Effector memory CD4-positive, alpha-beta T cell (primary cell): ENCODE measurements around the gene SEPTIN2.
A peak's percentile ranks its signal among the peaks of the same experiment; 100 is the strongest.
"Not testable (repeated sequence)": the region's sequence is repeated elsewhere in the genome, so short reads cannot be mapped to it uniquely, and the experiment has no call there.

Experiments
- DNase-seq, 3 donors: peaks; one replicate each; pipeline ENCODE4 v3.0.0-alpha.2; 2020
- H3K27ac ChIP-seq: 2 replicates; pipeline ENCODE4 v1.7.0; 2013; ENCODE audit warnings: mild to moderate bottlenecking, low read length, moderate library complexity; ENCODE audit not compliant: insufficient read depth, poor library complexity, severe bottlenecking
- H3K27me3 ChIP-seq: replicated peaks from 2 replicates; pipeline ENCODE4 v1.7.0; 2013; ENCODE audit warnings: mild to moderate bottlenecking, low read length; ENCODE audit not compliant: insufficient read depth, control insufficient read depth, poor library complexity, severe bottlenecking
- H3K36me3 ChIP-seq: 2 replicates; pipeline ENCODE4 v1.7.0; 2013; ENCODE audit warnings: mild to moderate bottlenecking, low read length, moderate library complexity; ENCODE audit not compliant: control insufficient read depth, insufficient read depth
- H3K4me1 ChIP-seq: 2 replicates; pipeline ENCODE4 v1.7.0; 2013; ENCODE audit warnings: low read length, mild to moderate bottlenecking; ENCODE audit not compliant: control insufficient read depth, insufficient read depth, poor library complexity, severe bottlenecking
- H3K4me3 ChIP-seq: 2 replicates; pipeline ENCODE4 v1.7.0; 2013; ENCODE audit warnings: low read length, low read depth, mild to moderate bottlenecking; ENCODE audit not compliant: insufficient read depth, poor library complexity, severe bottlenecking
- H3K9me3 ChIP-seq: 2 replicates; pipeline ENCODE4 v1.7.0; 2013; ENCODE audit warnings: mild to moderate bottlenecking, low read length, moderate library complexity; ENCODE audit not compliant: control insufficient read depth

The SEPTIN2 gene

DNA sequence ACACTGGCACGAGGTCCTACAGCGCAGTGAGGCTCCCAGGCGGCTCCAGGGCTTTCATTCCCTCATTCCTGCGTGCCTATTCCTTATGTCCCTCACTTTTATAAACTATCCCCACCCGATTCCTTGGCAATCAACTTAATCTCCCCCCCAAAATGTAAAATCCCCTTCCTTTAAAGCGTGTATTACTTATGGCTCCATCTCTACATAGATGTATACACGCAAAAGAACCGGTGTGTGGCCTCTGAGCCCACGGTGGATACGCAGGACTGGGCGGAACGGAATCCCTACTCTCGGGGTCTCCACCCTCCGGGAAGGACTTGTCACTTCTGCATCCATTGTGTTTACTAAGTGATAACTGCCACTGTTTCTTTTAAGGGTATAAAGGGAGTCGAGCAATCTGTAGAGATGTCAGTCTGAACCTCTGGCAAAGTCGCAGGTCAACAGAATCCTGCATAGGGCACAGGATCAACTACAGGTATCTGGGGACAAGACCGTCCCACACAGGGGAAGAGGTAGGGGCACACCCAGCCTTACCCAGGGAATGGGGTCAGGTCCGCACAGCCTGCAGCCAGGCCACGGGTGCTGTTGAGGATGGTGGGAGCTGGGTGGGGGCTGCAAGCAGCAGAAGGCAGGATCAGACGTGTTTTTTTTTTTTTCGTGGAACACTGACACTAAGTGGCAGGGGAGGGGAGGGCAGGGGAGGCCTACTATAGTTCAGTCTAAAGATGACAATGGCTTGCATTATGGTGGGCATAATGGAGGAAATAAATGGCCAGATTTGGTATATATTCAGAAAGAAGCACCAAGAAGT is 42.3 kb upstream of the SEPTIN2 start:
- Histone ChIP-seq H3K36me3 (peaks cover 4% of the 10 kb centered on the region), H3K4me1 (peaks cover 15% of the 10 kb centered on the region), H3K9me3 (no peaks in the 10 kb centered on the region), H3K27ac (no peak overlapping the region), H3K4me3 (peak overlapping the region; percentile 59), H3K27me3 (no peaks in the 10 kb centered on the region)
- DNase-seq = no peak

DNA sequence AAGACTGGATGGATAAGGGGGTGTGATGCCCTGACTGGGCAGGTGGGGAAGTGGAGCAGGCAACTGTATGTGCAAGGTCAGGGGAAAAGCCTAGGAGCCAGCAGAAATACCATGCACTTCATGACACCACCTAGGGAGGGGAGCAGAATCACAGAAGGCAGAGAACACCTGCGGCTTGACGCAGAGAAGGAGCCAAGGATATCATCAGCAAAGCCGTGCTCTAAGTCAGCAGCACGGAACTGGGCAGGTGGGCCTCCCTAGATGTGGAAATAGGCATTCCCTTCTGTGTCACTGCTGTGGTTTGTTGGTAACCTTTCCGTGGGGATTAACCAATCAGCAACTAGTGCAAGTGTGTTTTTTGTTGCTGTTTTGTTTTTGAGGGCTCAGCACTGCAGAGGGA is 41.6 kb upstream of the SEPTIN2 start:
- no peak for DNase-seq

DNA sequence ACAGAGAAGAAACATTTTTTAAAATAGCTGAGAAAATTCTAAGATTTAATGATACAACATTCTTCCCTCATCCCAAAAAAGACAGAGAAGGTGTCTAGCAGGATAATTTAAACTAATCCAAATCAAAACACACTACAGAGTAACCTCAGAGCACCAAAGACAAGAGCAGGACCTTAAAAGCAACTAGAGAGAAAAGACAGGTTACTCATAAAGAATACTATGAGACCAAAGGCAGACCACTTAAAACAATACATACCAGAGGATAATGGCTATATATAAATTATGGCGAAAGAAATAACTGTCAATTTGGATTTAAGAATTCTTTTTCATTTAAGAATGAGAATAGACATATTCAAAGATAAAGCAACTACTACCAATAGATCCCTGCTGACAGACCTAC is 40.2 kb upstream of the SEPTIN2 start:
- no peaks in the 10 kb centered on the region for H3K36me3 ChIP-seq
- peaks cover 15% of the 10 kb centered on the region for H3K4me1 ChIP-seq
- no peak for DNase-seq
- no peaks in the 10 kb centered on the region for H3K9me3 ChIP-seq
- H3K4me3 ChIP-seq = no peak overlapping the region
- H3K27ac ChIP-seq = no peak overlapping the region
- H3K27me3 ChIP-seq = no peaks in the 10 kb centered on the region

More for the DNA sequence above, 41.6 kb upstream of the SEPTIN2 start:
- H3K27me3 ChIP-seq = no peaks in the 10 kb centered on the region
- no peaks in the 10 kb centered on the region for H3K36me3 ChIP-seq
- no peaks in the 10 kb centered on the region for H3K9me3 ChIP-seq
- peaks cover 15% of the 10 kb centered on the region for H3K4me1 ChIP-seq
- H3K4me3 ChIP-seq = no peak overlapping the region
- H3K27ac ChIP-seq = no peak overlapping the region

DNA sequence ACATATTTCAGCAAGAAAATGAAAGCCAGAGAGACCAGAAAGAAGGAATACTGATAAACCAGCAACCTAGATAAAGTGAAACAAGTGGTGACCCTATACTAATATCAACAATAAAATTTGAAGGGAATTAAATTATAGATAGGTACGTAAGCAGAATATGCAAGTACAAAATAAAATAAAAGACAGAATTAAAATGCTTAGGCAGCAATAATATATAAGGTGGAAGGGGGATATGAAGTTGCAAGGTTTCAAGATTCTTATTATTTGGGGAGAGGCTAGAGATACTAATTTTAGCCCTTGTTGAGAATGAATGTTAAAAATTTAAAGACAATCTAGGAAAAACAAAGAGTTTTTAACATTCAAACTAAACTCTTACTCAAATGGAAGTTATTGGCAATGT is 39.8 kb upstream of the SEPTIN2 start:
- no peak for DNase-seq
- Histone ChIP-seq H3K9me3 (no peaks in the 10 kb centered on the region), H3K4me3 (no peak overlapping the region), H3K27me3 (no peaks in the 10 kb centered on the region), H3K4me1 (peaks cover 14% of the 10 kb centered on the region), H3K27ac (no peak overlapping the region), H3K36me3 (no peaks in the 10 kb centered on the region)

DNA sequence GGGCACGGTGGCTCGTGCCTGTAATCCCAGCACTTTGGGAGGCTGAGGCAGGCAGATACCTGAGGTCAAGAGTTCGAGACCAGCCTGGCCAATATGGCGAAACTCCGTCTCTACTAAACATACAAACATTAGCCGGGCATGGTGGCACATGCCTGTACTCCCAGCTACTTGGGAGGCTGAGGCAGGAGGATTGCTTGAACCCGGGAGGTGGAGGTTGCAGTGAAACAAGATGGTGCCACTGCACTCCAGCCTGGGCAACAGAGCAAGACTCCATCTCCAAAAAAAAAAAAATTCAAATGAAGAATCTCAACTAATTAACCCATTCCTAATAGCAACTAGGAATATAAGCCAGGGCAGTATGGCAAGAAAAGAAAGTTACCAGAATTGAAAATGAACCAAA is 37.4 kb upstream of the SEPTIN2 start:
- H3K27ac ChIP-seq, DNase-seq, H3K4me1 ChIP-seq, H3K9me3 ChIP-seq, H3K36me3 ChIP-seq, H3K27me3 ChIP-seq, H3K4me3 ChIP-seq: not testable (repeated sequence)

DNA sequence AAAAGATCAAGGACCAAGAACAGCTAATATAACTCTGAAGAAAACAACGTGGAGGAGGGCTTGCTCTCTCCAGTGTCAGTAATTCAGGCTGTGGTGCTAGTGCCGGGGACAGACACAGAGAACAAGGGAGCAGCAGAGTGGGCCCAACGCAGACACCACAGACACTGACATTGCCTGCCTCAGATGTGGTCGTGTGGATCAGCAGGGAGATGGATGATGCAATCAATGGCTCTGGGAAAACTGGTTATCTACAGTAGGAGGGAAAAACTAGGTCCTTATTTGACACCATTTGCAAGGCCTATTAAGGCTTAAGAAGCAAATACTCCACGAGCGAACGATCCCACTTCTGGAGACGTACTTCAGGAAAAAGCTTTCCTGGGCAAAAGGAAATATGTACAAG is 36.3 kb upstream of the SEPTIN2 start:
- Histone ChIP-seq H3K27ac (no peak overlapping the region), H3K4me3 (no peak overlapping the region), H3K27me3 (no peaks in the 10 kb centered on the region), H3K9me3 (no peaks in the 10 kb centered on the region), H3K4me1 (no peaks in the 10 kb centered on the region), H3K36me3 (no peaks in the 10 kb centered on the region)
- no peak for DNase-seq

DNA sequence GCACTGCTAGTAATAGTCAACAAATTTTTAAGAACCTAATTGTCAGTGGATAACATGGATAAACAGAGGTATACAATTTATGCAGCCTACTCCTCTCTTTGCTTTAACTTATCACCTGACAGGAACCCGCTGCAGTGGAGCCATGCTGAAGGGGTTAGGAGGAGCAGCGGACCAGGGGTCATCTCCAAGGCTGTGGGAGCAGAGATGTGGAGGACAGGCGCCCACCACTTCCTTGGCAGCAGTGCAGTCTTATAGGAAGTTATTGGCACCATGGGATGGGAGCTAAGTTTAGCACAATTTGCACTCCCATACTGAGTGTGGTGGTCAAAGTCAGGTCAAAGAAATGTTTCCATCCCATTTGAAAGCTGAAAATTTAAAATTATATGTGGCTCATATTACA is 35.9 kb upstream of the SEPTIN2 start:
- Histone ChIP-seq H3K27me3 (no peaks in the 10 kb centered on the region), H3K9me3 (no peaks in the 10 kb centered on the region), H3K27ac (no peak overlapping the region), H3K36me3 (no peaks in the 10 kb centered on the region), H3K4me3 (no peak overlapping the region), H3K4me1 (no peaks in the 10 kb centered on the region)
- no peak for DNase-seq

DNA sequence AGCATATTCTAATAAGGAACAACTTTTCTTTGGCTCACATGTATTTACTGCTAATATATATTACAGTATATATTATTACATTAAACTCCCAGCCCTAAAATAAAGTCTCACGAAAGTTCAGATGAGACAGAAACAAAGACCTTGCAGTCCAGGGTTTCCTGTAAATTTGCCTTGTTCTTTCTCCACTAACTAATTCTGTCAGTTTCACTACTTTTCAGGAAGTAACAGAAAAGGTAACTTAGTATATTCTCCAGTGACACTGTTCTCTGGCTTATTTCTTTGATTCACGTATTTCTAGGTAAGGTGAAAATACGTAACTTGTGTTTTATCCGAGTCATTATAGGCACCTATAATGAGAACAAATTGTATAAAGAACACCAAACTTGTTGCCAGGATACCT is 35.4 kb upstream of the SEPTIN2 start:
- Histone ChIP-seq H3K9me3 (no peaks in the 10 kb centered on the region), H3K36me3 (no peaks in the 10 kb centered on the region), H3K4me3 (no peak overlapping the region), H3K27me3 (no peaks in the 10 kb centered on the region), H3K27ac (no peak overlapping the region), H3K4me1 (no peaks in the 10 kb centered on the region)
- DNase-seq = no peak

DNA sequence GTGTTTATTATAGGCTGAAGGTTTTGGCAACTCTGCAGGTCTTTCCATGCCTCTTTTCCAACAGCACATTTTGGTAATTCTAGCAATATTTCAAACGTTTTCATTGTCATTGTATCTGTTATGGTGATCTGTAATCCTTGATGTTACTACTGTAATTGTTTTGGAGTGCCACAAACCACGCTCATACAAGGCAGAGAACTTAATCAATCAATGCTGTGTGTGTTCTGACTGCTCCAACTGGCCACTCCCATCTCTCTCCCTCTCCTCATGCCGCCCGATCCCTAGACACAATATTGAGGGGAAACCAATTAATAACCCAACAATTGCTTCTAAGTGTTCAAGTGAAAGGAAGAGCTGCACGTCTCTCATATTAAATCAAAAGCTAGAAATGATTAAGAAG is 33.2 kb upstream of the SEPTIN2 start:
- no peaks in the 10 kb centered on the region for H3K9me3 ChIP-seq
- no peaks in the 10 kb centered on the region for H3K36me3 ChIP-seq
- H3K27me3 ChIP-seq = no peaks in the 10 kb centered on the region
- no peaks in the 10 kb centered on the region for H3K4me1 ChIP-seq
- H3K4me3 ChIP-seq = no peak overlapping the region
- H3K27ac ChIP-seq = no peak overlapping the region
- no peak for DNase-seq

DNA sequence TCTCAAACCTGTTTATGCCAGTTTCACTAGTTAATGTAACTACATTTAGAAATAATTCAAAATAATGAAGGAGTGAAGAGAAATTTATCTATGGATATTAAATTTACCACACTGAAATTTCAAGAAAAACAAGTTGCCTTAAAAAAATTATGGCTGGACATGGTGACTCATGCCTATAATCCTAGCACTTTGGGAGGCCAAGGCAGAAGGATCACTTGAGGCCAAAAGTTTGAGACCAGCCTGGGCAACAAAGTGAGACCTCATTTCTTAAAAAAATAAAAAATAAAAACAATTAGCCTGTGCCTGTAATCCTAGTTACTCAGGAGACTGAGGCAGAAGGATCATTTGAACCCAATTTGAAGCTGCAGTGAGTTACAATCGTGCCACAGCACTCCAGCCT is 30.1 kb upstream of the SEPTIN2 start:
- no peak for DNase-seq
- Histone ChIP-seq H3K4me1 (no peaks in the 10 kb centered on the region), H3K36me3 (no peaks in the 10 kb centered on the region), H3K9me3 (no peaks in the 10 kb centered on the region), H3K4me3 (no peak overlapping the region), H3K27me3 (no peaks in the 10 kb centered on the region), H3K27ac (no peak overlapping the region)
